Keratinocyte (primary cell): Measurements from ENCODE around the gene CUL1. TPM values are rescaled to one million over a fixed set of nuclear protein-coding genes. Genes with fewer than 3 reads are reported as not detected.

Source experiments
- DNase-seq: peaks from one replicate; pipeline ENCODE4 v3.0.0-alpha.2; 2011; ENCODE audit warnings: low read depth, missing footprints, low spot score
- FAIRE-seq: peaks from 2 replicates; lab custom pipeline; 2011; peaks lifted over from hg19 to GRCh38; lab: Jason Lieb, UNC
- H2AFZ ChIP-seq: 2 replicates; pipeline ENCODE4 v1.6.0; 2012; ENCODE audit warnings: low read length, control low read depth, inconsistent platforms; ENCODE audit not compliant: control insufficient read depth
- H3K27ac ChIP-seq: 2 replicates; pipeline ENCODE4 v1.5.1; 2011; ENCODE audit warnings: low read length; ENCODE audit not compliant: control insufficient read depth, insufficient read depth
- H3K27me3 ChIP-seq: 3 replicates; pipeline ENCODE4 v1.6.0; 2011; ENCODE audit warnings: low read length; ENCODE audit not compliant: control insufficient read depth, insufficient read depth; ENCODE audit errors: extremely low read depth
- H3K36me3 ChIP-seq, 2 experiments: 2 replicates in 1 of 2; 3 replicates in 1 of 2; pipeline ENCODE4 v1.5.1; 2011; ENCODE audit warnings: low read length in 2 of 2, mild to moderate bottlenecking in 1 of 2; ENCODE audit not compliant: control insufficient read depth in 2 of 2, insufficient read depth in 2 of 2; ENCODE audit errors: extremely low read depth in 1 of 2
- H3K4me1 ChIP-seq: 3 replicates; pipeline ENCODE4 v1.5.1; 2011; ENCODE audit warnings: low read length; ENCODE audit not compliant: control insufficient read depth, insufficient read depth; ENCODE audit errors: extremely low read depth
- H3K4me2 ChIP-seq: 3 replicates; pipeline ENCODE4 v1.6.0; 2011; ENCODE audit warnings: low read depth, low read length; ENCODE audit not compliant: control insufficient read depth, insufficient read depth; ENCODE audit errors: extremely low read depth
- H3K4me3 ChIP-seq, 3 experiments: fragments of 200-600 bp in 1 of 3; sonication (generic) in 1 of 3; 2 replicates in 2 of 3; 3 replicates in 1 of 3; pipeline ENCODE4 v1.5.1; 2011 to 2016; ENCODE audit warnings: low read length in 3 of 3, mild to moderate bottlenecking in 3 of 3, control low read depth in 2 of 3, inconsistent platforms in 1 of 3, low read depth in 1 of 3, mixed read lengths in 1 of 3, mixed run types in 1 of 3, moderate library complexity in 1 of 3; ENCODE audit not compliant: control insufficient read depth in 2 of 3, insufficient read depth in 2 of 3; ENCODE audit errors: extremely low read depth in 1 of 3
- H3K79me2 ChIP-seq: 2 replicates; pipeline ENCODE4 v1.6.0; 2012; ENCODE audit warnings: low read length; ENCODE audit not compliant: control insufficient read depth, insufficient read depth
- H3K9ac ChIP-seq: 3 replicates; pipeline ENCODE4 v1.6.0; 2011; ENCODE audit warnings: low read length; ENCODE audit not compliant: control insufficient read depth, insufficient read depth; ENCODE audit errors: extremely low read depth
- H3K9me1 ChIP-seq: 3 replicates; pipeline ENCODE4 v1.6.0; 2011; ENCODE audit warnings: low read length; ENCODE audit not compliant: control insufficient read depth, insufficient read depth; ENCODE audit errors: extremely low read depth
- H3K9me3 ChIP-seq: 2 replicates; pipeline ENCODE4 v1.5.1; 2012; ENCODE audit warnings: low read depth, low read length; ENCODE audit not compliant: control insufficient read depth
- H4K20me1 ChIP-seq: 3 replicates; pipeline ENCODE4 v1.6.0; 2011; ENCODE audit warnings: low read length; ENCODE audit not compliant: control insufficient read depth, insufficient read depth; ENCODE audit errors: extremely low read depth
- EZH2 ChIP-seq: IDR thresholded peaks from one replicate; pipeline ENCODE4 v1.6.1; 2012; ENCODE audit warnings: inconsistent platforms, mild to moderate bottlenecking, low read length, moderate library complexity
- dilution Hi-C: fragments of 300-500 bp; cut with MboI; formaldehyde crosslinking; loops from one replicate; pipeline ENCODE4 v1.7.0; 2020; ENCODE audit warnings: low sequenced_read_pairs; ENCODE audit not compliant: extremely low pct_ligation_motif_present
- polyA plus RNA-seq, 5 experiments: library from polyadenylated mRNA; depleted of rRNA in 3 of 5; stranded (reverse) in 3 of 5; stranded (forward) in 1 of 5; unstranded in 1 of 5; fragments of >200 nt; gene quantifications; 1 replicate in 1 of 5; 2 replicates in 3 of 5; 3 replicates in 1 of 5; pipeline versions ENCODE4 v1.2.1 to v1.2.3, GENCODE V29; 2011 to 2012; ENCODE audit warnings: missing spikeins in 2 of 5, low read depth in 1 of 5, low replicate concordance in 1 of 5
- TF ChIP-seq, protein P1 (sequence below), 3 experiments: IDR thresholded peaks in 1 of 3; conservative IDR thresholded peaks in 1 of 3; optimal IDR thresholded peaks in 1 of 3; 2 replicates in 2 of 3; 3 replicates in 1 of 3; pipeline versions ENCODE3 to v1.5.1; 2011; ENCODE audit warnings: low read length in 3 of 3, mild to moderate bottlenecking in 3 of 3, moderate library complexity in 2 of 3, control low read depth in 1 of 3, inconsistent platforms in 1 of 3; ENCODE audit not compliant: insufficient read depth in 2 of 3; ENCODE audit errors: extremely low read depth in 1 of 3

CUL1 gene
- polyA plus RNA-seq, 1 donor (not counting 4 experiments of a cell fraction or from before 2014, with no cell fraction given) = 55.4 TPM

DNA sequence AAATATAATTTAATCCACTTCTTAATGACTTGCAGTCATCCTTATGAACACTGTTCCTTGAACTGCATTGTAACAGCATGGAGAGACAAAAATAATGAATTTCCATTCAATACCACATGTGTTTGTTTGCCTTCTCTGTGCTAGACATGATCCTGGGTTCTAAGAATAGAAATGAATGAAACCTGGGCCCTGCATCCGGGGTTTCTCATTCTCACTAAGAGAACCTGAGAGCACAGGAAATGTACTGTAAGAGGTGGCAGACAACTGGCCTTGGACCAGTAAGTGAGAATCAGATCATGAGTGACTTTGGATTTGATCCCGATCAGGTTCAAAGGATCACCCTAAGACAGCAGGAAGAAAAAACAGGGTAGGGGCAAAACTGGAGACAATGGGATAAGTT is 37.2 kb upstream of the CUL1 start:
- H3K9me3 ChIP-seq = no peaks in the 10 kb centered on the region
- dilution Hi-C loops = no loop called here
- DNase-seq (no peak), FAIRE-seq (no peak)
- no peak overlapping the region for H2AFZ ChIP-seq
- no peak overlapping the region for H3K4me3 ChIP-seq
- no peaks in the 10 kb centered on the region for H3K36me3 ChIP-seq
- no peaks in the 10 kb centered on the region for H3K79me2 ChIP-seq
- H3K4me2 ChIP-seq = no peak overlapping the region
- no peaks in the 10 kb centered on the region for H3K27me3 ChIP-seq
- no peaks in the 10 kb centered on the region for H3K9me1 ChIP-seq
- no peaks in the 10 kb centered on the region for H3K4me1 ChIP-seq
- no peak overlapping the region for H3K27ac ChIP-seq
- H3K9ac ChIP-seq = no peak overlapping the region
- TF ChIP-seq EZH2 = no peak
- TF ChIP-seq, protein P1, sequence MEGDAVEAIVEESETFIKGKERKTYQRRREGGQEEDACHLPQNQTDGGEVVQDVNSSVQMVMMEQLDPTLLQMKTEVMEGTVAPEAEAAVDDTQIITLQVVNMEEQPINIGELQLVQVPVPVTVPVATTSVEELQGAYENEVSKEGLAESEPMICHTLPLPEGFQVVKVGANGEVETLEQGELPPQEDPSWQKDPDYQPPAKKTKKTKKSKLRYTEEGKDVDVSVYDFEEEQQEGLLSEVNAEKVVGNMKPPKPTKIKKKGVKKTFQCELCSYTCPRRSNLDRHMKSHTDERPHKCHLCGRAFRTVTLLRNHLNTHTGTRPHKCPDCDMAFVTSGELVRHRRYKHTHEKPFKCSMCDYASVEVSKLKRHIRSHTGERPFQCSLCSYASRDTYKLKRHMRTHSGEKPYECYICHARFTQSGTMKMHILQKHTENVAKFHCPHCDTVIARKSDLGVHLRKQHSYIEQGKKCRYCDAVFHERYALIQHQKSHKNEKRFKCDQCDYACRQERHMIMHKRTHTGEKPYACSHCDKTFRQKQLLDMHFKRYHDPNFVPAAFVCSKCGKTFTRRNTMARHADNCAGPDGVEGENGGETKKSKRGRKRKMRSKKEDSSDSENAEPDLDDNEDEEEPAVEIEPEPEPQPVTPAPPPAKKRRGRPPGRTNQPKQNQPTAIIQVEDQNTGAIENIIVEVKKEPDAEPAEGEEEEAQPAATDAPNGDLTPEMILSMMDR (optimal IDR thresholded peaks at IDR 0.05 in 1 of 3, IDR thresholded peaks at IDR 0.05 in 1 of 3, conservative IDR thresholded peaks at IDR 0.05 in 1 of 3; ENCODE audit: extremely low read depth in 1 of 3, insufficient read depth in 2 of 3, low read length in 3 of 3) = no peak
- H4K20me1 ChIP-seq = no peaks in the 10 kb centered on the region

- DNase-seq (no peak), FAIRE-seq (no peak)
- Histone ChIP-seq H3K36me3 (no peaks in the 10 kb centered on the region), H3K9ac (no peak overlapping the region), H3K4me3 (no peak overlapping the region), H3K4me2 (no peak overlapping the region), H3K27me3 (no peaks in the 10 kb centered on the region), H2AFZ (no peak overlapping the region), H4K20me1 (no peaks in the 10 kb centered on the region), H3K79me2 (no peaks in the 10 kb centered on the region), H3K9me3 (no peaks in the 10 kb centered on the region), H3K4me1 (no peaks in the 10 kb centered on the region), H3K9me1 (no peaks in the 10 kb centered on the region), H3K27ac (no peak overlapping the region)
- dilution Hi-C loops = no loop called here
- no peak for TF ChIP-seq EZH2
- TF ChIP-seq, protein P1 (optimal IDR thresholded peaks at IDR 0.05 in 1 of 3, IDR thresholded peaks at IDR 0.05 in 1 of 3, conservative IDR thresholded peaks at IDR 0.05 in 1 of 3; ENCODE audit: extremely low read depth in 1 of 3, insufficient read depth in 2 of 3, low read length in 3 of 3) = no peak
Measured at GRCh38 chr7:148662646-148663045, 36.1 kb upstream of the CUL1 start.
